Left ventricle myocardium superior (tissue), 1 donor: ENCODE measurements around the gene SSBP4. TPM values are rescaled to one million over a fixed set of nuclear protein-coding genes. Genes with fewer than 3 reads are reported as not detected.

ENCODE experiments used
- ATAC-seq: fragments of 200-7000 bp; cut with Tn5 transposase; one replicate; pipeline ENCODE4 v1.9.1; 2020; ENCODE audit warnings: mild to moderate bottlenecking, moderate library complexity
- DNase-seq: peaks from one replicate; pipeline ENCODE4 v3.0.0-alpha.2; 2020
- intact Hi-C: fragments of 100-400 bp; cut with micrococcal nuclease; formaldehyde crosslinking; loops from one replicate; pipeline ENCODE4 v1.11.0; 2022
- microRNA-seq: library from miRNA; unstranded; fragments of <30 nt; microRNA quantifications from one replicate; pipeline ENCODE4 v1.2.0, GENCODE V29; 2020; ENCODE audit warnings: borderline number of aligned reads
- total RNA-seq: library from RNA; stranded (reverse); fragmentation: NEBNext Ultra II Directional; extraction: Animal tissue kit (Norgen Biotek cat#: 25700); gene quantifications from one replicate; pipeline ENCODE4 v1.2.1, GENCODE V29; 2021
- donor health status: DM: no; HTN: yes; CAD: no; lungs with severe emphysema.

The SSBP4 gene
- total RNA-seq, 1 donor from 2014 or later, result 36.4 TPM

DNA sequence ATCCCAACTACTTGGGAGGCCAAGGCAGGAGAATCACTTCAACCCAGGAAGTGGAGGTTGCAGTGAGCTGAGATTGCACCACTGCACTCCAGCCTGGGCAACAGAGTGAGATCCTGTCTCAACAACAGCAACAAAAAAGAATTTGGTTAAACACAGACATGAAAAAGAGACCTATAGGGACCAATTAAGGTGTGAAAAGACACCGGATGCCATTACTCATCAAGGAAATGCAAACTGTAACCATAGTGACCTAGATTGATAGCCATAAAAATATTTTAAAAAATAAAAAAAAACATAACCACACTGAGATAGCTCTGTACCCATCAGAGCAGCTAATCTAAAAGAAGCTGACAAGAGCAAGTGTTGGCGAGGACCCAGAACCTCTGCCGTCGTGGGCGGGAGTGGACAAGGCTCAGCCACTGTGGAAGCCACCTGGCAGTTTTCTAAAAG is 55.8 kb downstream of the SSBP4 start:
- DNase-seq, result no peak
- ATAC-seq, result no peak
- intact Hi-C loops, result no loop called here

- no peak for ATAC-seq
- intact Hi-C loops, result no loop called here
- DNase-seq, result no peak
These were observed 56.6 kb downstream of the SSBP4 start for GRCh38 chr19:18475762-18476331.

- ATAC-seq, result no peak
- intact Hi-C loops, result no loop called here
- DNase-seq, result no peak
These were observed 57.4 kb downstream of the SSBP4 start for GRCh38 chr19:18476507-18477041.

- no peak for DNase-seq
- ATAC-seq, result no peak
- intact Hi-C loops, result no loop called here
These were observed 58.0 kb downstream of the SSBP4 start for GRCh38 chr19:18477042-18477779.

- DNase-seq (no peak), ATAC-seq (no peak)
- intact Hi-C loops, result no loop called here
These were observed 58.8 kb downstream of the SSBP4 start for GRCh38 chr19:18477974-18478373.

- intact Hi-C loops, result no loop called here
- peak; percentile 80 for DNase-seq
- ATAC-seq, result peak; percentile 82
These were observed 59.5 kb downstream of the SSBP4 start for GRCh38 chr19:18478545-18479311.

- ATAC-seq, result peak; percentile 74
- intact Hi-C loops, result no loop called here
- peak; percentile 82 for DNase-seq
These were observed 61.0 kb downstream of the SSBP4 start for GRCh38 chr19:18480006-18480691.

DNA sequence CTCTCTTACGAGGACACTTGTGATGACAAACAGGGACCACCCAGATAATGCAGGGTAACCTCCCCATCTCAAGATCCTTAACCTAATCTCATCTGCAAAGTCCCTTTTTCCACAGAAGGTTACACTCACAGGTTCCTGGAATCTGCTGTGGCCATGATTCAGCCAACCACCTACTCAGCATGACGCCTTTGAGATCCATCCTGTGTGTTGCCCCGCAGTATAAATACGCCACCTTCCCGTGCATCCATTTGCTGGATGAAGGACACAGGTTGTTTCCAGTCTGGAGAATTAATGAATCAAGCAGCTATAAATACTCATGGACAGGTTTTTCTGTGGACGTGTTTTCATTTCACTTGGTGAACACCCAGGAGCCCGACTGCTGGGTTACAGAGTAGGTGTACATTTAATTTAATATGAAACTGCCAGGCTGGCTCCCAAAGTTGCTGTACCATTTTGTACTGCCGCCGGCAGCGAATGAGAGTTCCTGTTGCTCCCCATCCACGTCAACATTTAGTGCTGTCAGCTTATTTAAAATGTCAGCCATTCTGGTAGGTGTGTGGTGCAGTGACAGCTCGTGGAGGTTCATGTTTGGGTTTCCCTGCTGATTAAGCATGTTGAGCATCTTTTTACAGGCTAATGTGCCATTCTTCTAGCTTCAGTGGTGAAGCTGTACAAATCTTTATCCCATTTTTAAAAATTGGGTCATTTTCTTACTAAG is 62.5 kb downstream of the SSBP4 start:
- ATAC-seq (no peak), DNase-seq (no peak)
- intact Hi-C loops, result no loop called here

DNA sequence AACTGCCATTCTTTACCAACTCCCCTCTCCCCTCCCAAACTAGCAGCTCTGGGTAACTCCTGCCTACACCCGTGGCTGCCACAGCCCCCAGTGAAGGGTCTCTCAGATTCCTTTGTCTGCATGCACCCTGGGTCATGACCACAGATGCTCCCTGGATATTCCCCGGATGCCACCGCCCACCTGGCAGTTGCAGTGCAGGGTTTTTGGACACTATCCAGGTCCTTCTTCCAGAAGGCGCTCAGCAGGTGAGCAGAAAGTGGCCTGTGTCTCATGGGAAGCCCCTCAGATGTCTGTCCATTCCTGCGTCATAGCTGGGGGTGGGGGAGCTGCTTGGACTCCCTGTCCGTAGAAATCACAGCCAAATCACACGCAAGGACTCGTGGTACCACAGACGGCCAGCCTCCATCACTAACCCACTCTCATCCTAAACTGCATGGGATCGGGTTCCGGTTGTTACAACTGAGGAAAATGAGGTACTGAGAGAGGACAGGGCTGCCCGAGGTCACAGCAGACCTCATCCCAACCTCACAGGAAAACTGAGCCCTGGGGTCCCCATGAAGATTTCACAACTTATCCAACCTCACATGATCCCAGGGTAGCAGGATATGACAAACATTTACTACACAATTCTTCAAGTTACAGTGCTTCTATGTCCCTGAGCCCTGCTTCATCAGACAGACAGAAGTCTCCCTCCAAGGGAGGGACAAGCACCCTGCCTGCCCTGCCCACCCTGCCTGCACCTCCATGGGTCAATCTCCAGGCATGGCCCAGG is 64.1 kb downstream of the SSBP4 start:
- no peak for DNase-seq
- intact Hi-C loops, result no loop called here
- no peak for ATAC-seq

Small RNA genes within 50 kb of the gene (microRNA-seq; reads per million reads assigned to microRNA genes)
- not detected for gene MIR3189

Other genes starting within 250 kb of the SSBP4 start
- gene IFI30, start 245.6 kb upstream of the SSBP4 start, total RNA-seq, result 20.6 TPM
- 9.0 TPM for gene MPV17L2, start 226.2 kb upstream of the SSBP4 start, total RNA-seq
- 35.5 TPM for gene RAB3A, start 215.4 kb upstream of the SSBP4 start, total RNA-seq
- 1.2 TPM for gene PDE4C, start 193.0 kb upstream of the SSBP4 start, total RNA-seq
- gene IQCN, start 144.9 kb upstream of the SSBP4 start, total RNA-seq, result 0.57 TPM
- gene JUND, start 137.8 kb upstream of the SSBP4 start, total RNA-seq, result 89.2 TPM
- 98.0 TPM for gene LSM4, start 96.3 kb upstream of the SSBP4 start, total RNA-seq
- gene PGPEP1, start 78.8 kb upstream of the SSBP4 start, total RNA-seq, result 41.2 TPM
- 0.27 TPM for gene GDF15, start 33.2 kb upstream of the SSBP4 start, total RNA-seq
- gene LRRC25, start 21.8 kb upstream of the SSBP4 start, total RNA-seq, result 2.9 TPM
- gene ISYNA1, start 18.7 kb downstream of the SSBP4 start, total RNA-seq, result 24.4 TPM
- 9.3 TPM for gene ELL, start 102.7 kb downstream of the SSBP4 start, total RNA-seq
- gene FKBP8, start 124.2 kb downstream of the SSBP4 start, total RNA-seq, result 181 TPM
- gene KXD1, start 138.5 kb downstream of the SSBP4 start, total RNA-seq, result 43.9 TPM
- 725 TPM for gene UBA52, start 152.5 kb downstream of the SSBP4 start, total RNA-seq
- 75.8 TPM for gene REX1BD, start 169.4 kb downstream of the SSBP4 start, total RNA-seq
- 21.4 TPM for gene CRLF1, start 187.4 kb downstream of the SSBP4 start, total RNA-seq
- gene TMEM59L, start 193.5 kb downstream of the SSBP4 start, total RNA-seq, result 1.5 TPM
- gene KLHL26, start 217.6 kb downstream of the SSBP4 start, total RNA-seq, result 5.8 TPM